HEK293 (cell line): ENCODE results near the gene ABCA1.

Experiments
- CTCF ChIA-PET: fragments of 350-600 bp; formaldehyde crosslinking; extraction: SDS; loops from one replicate; lab custom pipeline; 2021; ENCODE audit warnings: antibody characterized with exemption; lab: Yijun Ruan, JAX
- POLR2A ChIA-PET: fragments of 300-600 bp; formaldehyde crosslinking; extraction: SDS; loops from one replicate; lab custom pipeline; 2020; ENCODE audit warnings: antibody characterized with exemption, inconsistent platforms; lab: Yijun Ruan, JAX
- H3K27ac ChIP-seq: fragments of 200-500 bp; sonication (Bioruptor generic); 2 replicates; pipeline ENCODE4 v1.5.1; 2014; ENCODE audit warnings: low read depth, low read length, control low read depth, inconsistent platforms; ENCODE audit errors: extremely low read depth
- H3K36me3 ChIP-seq, 2 experiments: fragments of 200-500 bp in 1 of 2; sonication (Bioruptor generic) in 1 of 2; 1 replicate in 1 of 2; 2 replicates in 1 of 2; pipeline ENCODE4 v1.5.1; 2014 to 2017; ENCODE audit warnings: inconsistent platforms in 2 of 2, low read length in 2 of 2; ENCODE audit not compliant: control insufficient read depth in 2 of 2, insufficient read depth in 1 of 2
- H3K4me1 ChIP-seq: fragments of 200-500 bp; sonication (Bioruptor generic); 2 replicates; pipeline ENCODE4 v1.5.1; 2014; ENCODE audit warnings: mild to moderate bottlenecking, low read length, inconsistent platforms; ENCODE audit not compliant: control insufficient read depth, insufficient read depth
- H3K4me3 ChIP-seq: 2 replicates; pipeline ENCODE4 v1.5.1; 2011; ENCODE audit warnings: low read depth, mild to moderate bottlenecking, control low read depth, low read length, moderate library complexity
- H3K9me3 ChIP-seq: fragments of 200-500 bp; sonication (Bioruptor generic); 2 replicates; pipeline ENCODE4 v1.5.1; 2014; ENCODE audit warnings: low read depth, low read length, inconsistent platforms; ENCODE audit not compliant: control insufficient read depth, insufficient read depth
- BCL11A ChIP-seq: fragments of 450-650 bp; formaldehyde crosslinking; IDR thresholded peaks from 2 replicates; pipeline ENCODE4 v1.5.1; 2016; ENCODE audit warnings: low read depth, missing biosample characterization, missing genetic modification characterization
- FEZF1 ChIP-seq: fragments of 450-650 bp; formaldehyde crosslinking; IDR thresholded peaks from 2 replicates; pipeline ENCODE4 v1.5.1; 2016; ENCODE audit warnings: missing biosample characterization, missing genetic modification characterization
- GLIS2 ChIP-seq: fragments of 450-650 bp; formaldehyde crosslinking; IDR thresholded peaks from 2 replicates; pipeline ENCODE4 v1.5.1; 2016; ENCODE audit warnings: missing biosample characterization, missing genetic modification characterization
- OVOL3 ChIP-seq: fragments of 450-650 bp; formaldehyde crosslinking; IDR thresholded peaks from 2 replicates; pipeline ENCODE4 v1.5.1; 2016; ENCODE audit warnings: missing biosample characterization, missing genetic modification characterization
- SP3 ChIP-seq: fragments of 450-650 bp; formaldehyde crosslinking; IDR thresholded peaks from 2 replicates; pipeline ENCODE4 v1.5.1; 2016; ENCODE audit warnings: missing biosample characterization, missing genetic modification characterization
- ZBTB1 ChIP-seq: fragments of 450-650 bp; formaldehyde crosslinking; IDR thresholded peaks from 2 replicates; pipeline ENCODE4 v1.5.1; 2016; ENCODE audit warnings: missing biosample characterization, missing genetic modification characterization
- ZIC2 ChIP-seq: fragments of 450-650 bp; formaldehyde crosslinking; IDR thresholded peaks from 2 replicates; pipeline ENCODE4 v1.5.1; 2016; ENCODE audit warnings: missing biosample characterization, missing genetic modification characterization
- ZNF112 ChIP-seq: fragments of 450-650 bp; formaldehyde crosslinking; IDR thresholded peaks from 2 replicates; pipeline ENCODE4 v1.5.0; 2017; ENCODE audit warnings: missing biosample characterization, missing genetic modification characterization
- ZNF175 ChIP-seq: fragments of 450-650 bp; formaldehyde crosslinking; IDR thresholded peaks from 2 replicates; pipeline ENCODE4 v1.5.1; 2016; ENCODE audit warnings: missing biosample characterization, missing genetic modification characterization
- ZNF248 ChIP-seq: fragments of 450-650 bp; formaldehyde crosslinking; IDR thresholded peaks from 2 replicates; pipeline ENCODE4 v1.5.1; 2017; ENCODE audit warnings: missing biosample characterization, missing genetic modification characterization
- ZNF530 ChIP-seq: fragments of 450-650 bp; formaldehyde crosslinking; IDR thresholded peaks from 2 replicates; pipeline ENCODE4 v1.5.1; 2016; ENCODE audit warnings: low read depth, missing biosample characterization, missing genetic modification characterization
- ZNF670 ChIP-seq: fragments of 450-650 bp; formaldehyde crosslinking; IDR thresholded peaks from 2 replicates; pipeline ENCODE4 v1.5.1; 2016; ENCODE audit warnings: missing biosample characterization, missing genetic modification characterization, low read depth
- ZNF843 ChIP-seq: fragments of 450-650 bp; formaldehyde crosslinking; IDR thresholded peaks from 2 replicates; pipeline ENCODE4 v1.5.1; 2016; ENCODE audit warnings: missing biosample characterization, missing genetic modification characterization
- ZSCAN4 ChIP-seq: fragments of 450-650 bp; formaldehyde crosslinking; IDR thresholded peaks from 2 replicates; pipeline ENCODE4 v1.5.1; 2017; ENCODE audit warnings: missing biosample characterization, missing genetic modification characterization
- ZXDB ChIP-seq: fragments of 450-650 bp; formaldehyde crosslinking; IDR thresholded peaks from 2 replicates; pipeline ENCODE4 v1.5.1; 2016; ENCODE audit warnings: missing biosample characterization, missing genetic modification characterization
- TF ChIP-seq, protein P1 (sequence below): fragments of 450-650 bp; formaldehyde crosslinking; IDR thresholded peaks from 2 replicates; pipeline ENCODE4 v1.5.1; 2016; ENCODE audit warnings: missing biosample characterization, missing genetic modification characterization
- TF ChIP-seq, protein P2 (sequence below): fragments of 450-650 bp; IDR thresholded peaks from 2 replicates; pipeline ENCODE4 v1.5.1; 2018; ENCODE audit warnings: missing biosample characterization, missing genetic modification characterization
- TF ChIP-seq, protein P3 (sequence below): fragments of 450-650 bp; formaldehyde crosslinking; IDR thresholded peaks from 2 replicates; pipeline ENCODE4 v1.5.1; 2016; ENCODE audit warnings: missing biosample characterization, missing genetic modification characterization, low read depth
- TF ChIP-seq, protein P4 (sequence below): fragments of 450-650 bp; formaldehyde crosslinking; IDR thresholded peaks from 2 replicates; pipeline ENCODE4 v1.5.1; 2016; ENCODE audit warnings: missing biosample characterization, missing genetic modification characterization

Gene ABCA1

GRCh38 chr9:104758974-104759373 lies 169.0 kb downstream of the ABCA1 start:
- no peaks in the 10 kb centered on the region for H3K4me1 ChIP-seq
- no peaks in the 10 kb centered on the region for H3K9me3 ChIP-seq
- POLR2A ChIA-PET, result interaction anchor here (0.6 kb wide), 1 partner anchor 484 kb away, joined by 4 read pairs; no protein-coding TSS in a partner anchor
- CTCF ChIA-PET, result no interaction called here
- H3K4me3 ChIP-seq, result no peak overlapping the region
- no peak overlapping the region for H3K27ac ChIP-seq
- peaks cover 12% of the 10 kb centered on the region in 2 experiments for H3K36me3 ChIP-seq
- TF ChIP-seq OVOL3 (tag by site-specific recombination) (no peak), SP3 (tag by site-specific recombination) (no peak), ZSCAN4 (tag by site-specific recombination) (no peak)
- TF ChIP-seq, protein P1, sequence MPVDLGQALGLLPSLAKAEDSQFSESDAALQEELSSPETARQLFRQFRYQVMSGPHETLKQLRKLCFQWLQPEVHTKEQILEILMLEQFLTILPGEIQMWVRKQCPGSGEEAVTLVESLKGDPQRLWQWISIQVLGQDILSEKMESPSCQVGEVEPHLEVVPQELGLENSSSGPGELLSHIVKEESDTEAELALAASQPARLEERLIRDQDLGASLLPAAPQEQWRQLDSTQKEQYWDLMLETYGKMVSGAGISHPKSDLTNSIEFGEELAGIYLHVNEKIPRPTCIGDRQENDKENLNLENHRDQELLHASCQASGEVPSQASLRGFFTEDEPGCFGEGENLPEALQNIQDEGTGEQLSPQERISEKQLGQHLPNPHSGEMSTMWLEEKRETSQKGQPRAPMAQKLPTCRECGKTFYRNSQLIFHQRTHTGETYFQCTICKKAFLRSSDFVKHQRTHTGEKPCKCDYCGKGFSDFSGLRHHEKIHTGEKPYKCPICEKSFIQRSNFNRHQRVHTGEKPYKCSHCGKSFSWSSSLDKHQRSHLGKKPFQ (tag by site-specific recombination), result no peak

- Histone ChIP-seq H3K4me1 (no peaks in the 10 kb centered on the region), H3K27ac (no peak overlapping the region), H3K4me3 (no peak overlapping the region), H3K9me3 (no peaks in the 10 kb centered on the region), H3K36me3 (peaks cover 0 to 18% of the 10 kb centered on the region in 2 experiments; a peak in 1 of 3 replicates)
- POLR2A ChIA-PET, result no interaction called here
- no peak for TF ChIP-seq ZNF112
- TF ChIP-seq ZNF175 (tag by site-specific recombination), result no peak
- no peak for TF ChIP-seq ZXDB
- TF ChIP-seq, protein P2, sequence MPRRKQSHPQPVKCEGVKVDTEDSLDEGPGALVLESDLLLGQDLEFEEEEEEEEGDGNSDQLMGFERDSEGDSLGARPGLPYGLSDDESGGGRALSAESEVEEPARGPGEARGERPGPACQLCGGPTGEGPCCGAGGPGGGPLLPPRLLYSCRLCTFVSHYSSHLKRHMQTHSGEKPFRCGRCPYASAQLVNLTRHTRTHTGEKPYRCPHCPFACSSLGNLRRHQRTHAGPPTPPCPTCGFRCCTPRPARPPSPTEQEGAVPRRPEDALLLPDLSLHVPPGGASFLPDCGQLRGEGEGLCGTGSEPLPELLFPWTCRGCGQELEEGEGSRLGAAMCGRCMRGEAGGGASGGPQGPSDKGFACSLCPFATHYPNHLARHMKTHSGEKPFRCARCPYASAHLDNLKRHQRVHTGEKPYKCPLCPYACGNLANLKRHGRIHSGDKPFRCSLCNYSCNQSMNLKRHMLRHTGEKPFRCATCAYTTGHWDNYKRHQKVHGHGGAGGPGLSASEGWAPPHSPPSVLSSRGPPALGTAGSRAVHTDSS (tag by site-specific recombination), result no peak
- no peak for TF ChIP-seq ZNF248
- TF ChIP-seq GLIS2 (tag by site-specific recombination), result no peak
- no peak for TF ChIP-seq ZNF843 (tag by site-specific recombination)
- TF ChIP-seq ZNF670 (tag by site-specific recombination), result no peak
- TF ChIP-seq FEZF1, result no peak
- TF ChIP-seq BCL11A, result no peak
- TF ChIP-seq ZIC2 (tag by site-specific recombination), result no peak
- TF ChIP-seq, protein P3, sequence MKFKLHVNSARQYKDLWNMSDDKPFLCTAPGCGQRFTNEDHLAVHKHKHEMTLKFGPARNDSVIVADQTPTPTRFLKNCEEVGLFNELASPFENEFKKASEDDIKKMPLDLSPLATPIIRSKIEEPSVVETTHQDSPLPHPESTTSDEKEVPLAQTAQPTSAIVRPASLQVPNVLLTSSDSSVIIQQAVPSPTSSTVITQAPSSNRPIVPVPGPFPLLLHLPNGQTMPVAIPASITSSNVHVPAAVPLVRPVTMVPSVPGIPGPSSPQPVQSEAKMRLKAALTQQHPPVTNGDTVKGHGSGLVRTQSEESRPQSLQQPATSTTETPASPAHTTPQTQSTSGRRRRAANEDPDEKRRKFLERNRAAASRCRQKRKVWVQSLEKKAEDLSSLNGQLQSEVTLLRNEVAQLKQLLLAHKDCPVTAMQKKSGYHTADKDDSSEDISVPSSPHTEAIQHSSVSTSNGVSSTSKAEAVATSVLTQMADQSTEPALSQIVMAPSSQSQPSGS (tag by site-specific recombination), result no peak
- no peak for TF ChIP-seq ZNF530 (tag by site-specific recombination)
- TF ChIP-seq ZBTB1 (tag by site-specific recombination), result no peak
- TF ChIP-seq, protein P4, sequence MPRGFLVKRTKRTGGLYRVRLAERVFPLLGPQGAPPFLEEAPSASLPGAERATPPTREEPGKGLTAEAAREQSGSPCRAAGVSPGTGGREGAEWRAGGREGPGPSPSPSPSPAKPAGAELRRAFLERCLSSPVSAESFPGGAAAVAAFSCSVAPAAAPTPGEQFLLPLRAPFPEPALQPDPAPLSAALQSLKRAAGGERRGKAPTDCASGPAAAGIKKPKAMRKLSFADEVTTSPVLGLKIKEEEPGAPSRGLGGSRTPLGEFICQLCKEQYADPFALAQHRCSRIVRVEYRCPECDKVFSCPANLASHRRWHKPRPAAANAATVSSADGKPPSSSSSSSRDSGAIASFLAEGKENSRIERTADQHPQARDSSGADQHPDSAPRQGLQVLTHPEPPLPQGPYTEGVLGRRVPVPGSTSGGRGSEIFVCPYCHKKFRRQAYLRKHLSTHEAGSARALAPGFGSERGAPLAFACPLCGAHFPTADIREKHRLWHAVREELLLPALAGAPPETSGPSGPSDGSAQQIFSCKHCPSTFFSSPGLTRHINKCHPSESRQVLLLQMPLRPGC, result no peak
- CTCF ChIA-PET, result no interaction called here
Observed at GRCh38 chr9:104750185-104750767, 177.7 kb downstream of the ABCA1 start.
